Rectal smooth muscle tissue (tissue), 1 donor: ENCODE results near the gene NPFFR1.
"Not testable (repeated sequence)": the region's sequence is repeated elsewhere in the genome, so short reads cannot be mapped to it uniquely, and the experiment has no call there.

ENCODE experiments used
- H3K27ac ChIP-seq: one replicate; pipeline ENCODE4 v1.7.0; 2013; ENCODE audit warnings: low read depth, low read length, inconsistent platforms
- H3K27me3 ChIP-seq: one replicate; pipeline ENCODE4 v1.7.0; 2013; ENCODE audit warnings: low read length; ENCODE audit not compliant: control insufficient read depth, insufficient read depth
- H3K36me3 ChIP-seq: one replicate; pipeline ENCODE4 v1.7.0; 2013; ENCODE audit warnings: low read length; ENCODE audit not compliant: control insufficient read depth, insufficient read depth
- H3K4me1 ChIP-seq: one replicate; pipeline ENCODE4 v1.7.0; 2013; ENCODE audit warnings: low read length; ENCODE audit not compliant: control insufficient read depth, insufficient read depth
- H3K4me3 ChIP-seq: one replicate; pipeline ENCODE4 v1.7.0; 2013; ENCODE audit warnings: low read length
- H3K9ac ChIP-seq: one replicate; pipeline ENCODE4 v1.7.0; 2013; ENCODE audit warnings: low read length

The NPFFR1 gene

GRCh38 chr10:70234668-70235447 lies 48.9 kb downstream of the NPFFR1 start:
- Histone ChIP-seq H3K27me3 (no peaks in the 10 kb centered on the region), H3K4me3 (no peak overlapping the region), H3K4me1 (no peaks in the 10 kb centered on the region), H3K36me3 (no peaks in the 10 kb centered on the region), H3K9ac (no peak overlapping the region), H3K27ac (no peak overlapping the region)

- Histone ChIP-seq H3K4me3 (peak overlapping the region; percentile 90), H3K36me3 (no peaks in the 10 kb centered on the region), H3K27ac (no peak overlapping the region)
These were observed 49.9 kb downstream of the NPFFR1 start for GRCh38 chr10:70233939-70234300.

GRCh38 chr10:70233109-70233938 lies 50.5 kb downstream of the NPFFR1 start, which contains the start of gene PPA1:
Gene PPA1, minus strand, starts transcription at chr10:70233429. Its CDS starts 102 bp downstream, at chr10:70233327.
- H3K36me3 ChIP-seq, result no peaks in the 10 kb centered on the region
- peak within 1 kb of the TSS; percentile 90 for H3K4me3 ChIP-seq
- peak within 1 kb of the TSS; percentile 93 for H3K9ac ChIP-seq
- H3K4me1 ChIP-seq, result no peaks in the 10 kb centered on the region
- no peaks in the 10 kb centered on the region for H3K27me3 ChIP-seq
- peak within 1 kb of the TSS; percentile 72 for H3K27ac ChIP-seq

More at GRCh38 chr10:70233939-70234300, 49.9 kb downstream of the NPFFR1 start:
- Histone ChIP-seq H3K27me3 (no peaks in the 10 kb centered on the region), H3K4me1 (no peaks in the 10 kb centered on the region), H3K9ac (no peak overlapping the region)

- Histone ChIP-seq H3K27me3 (no peaks in the 10 kb centered on the region), H3K36me3 (no peaks in the 10 kb centered on the region), H3K9ac (peak overlapping the region; percentile 93), H3K27ac (peak overlapping the region; percentile 72), H3K4me3 (peak overlapping the region; percentile 90), H3K4me1 (no peaks in the 10 kb centered on the region)
These were observed 51.0 kb downstream of the NPFFR1 start for GRCh38 chr10:70232859-70233108.

- Histone ChIP-seq H3K36me3 (no peaks in the 10 kb centered on the region), H3K4me3 (peak overlapping the region; percentile 90), H3K27ac (peak overlapping the region; percentile 72), H3K9ac (peak overlapping the region; percentile 93), H3K27me3 (no peaks in the 10 kb centered on the region), H3K4me1 (no peaks in the 10 kb centered on the region)
These were observed 51.5 kb downstream of the NPFFR1 start for GRCh38 chr10:70232155-70232858.

- Histone ChIP-seq H3K27ac (no peak overlapping the region), H3K36me3 (no peaks in the 10 kb centered on the region), H3K9ac (no peak overlapping the region), H3K4me3 (no peak overlapping the region), H3K27me3 (no peaks in the 10 kb centered on the region), H3K4me1 (no peaks in the 10 kb centered on the region)
These were observed 55.3 kb downstream of the NPFFR1 start for GRCh38 chr10:70228491-70228890.

- H3K36me3 ChIP-seq, result no peaks in the 10 kb centered on the region
- H3K4me3 ChIP-seq, result no peak overlapping the region
- H3K4me1 ChIP-seq, result no peaks in the 10 kb centered on the region
- no peak overlapping the region for H3K9ac ChIP-seq
- no peaks in the 10 kb centered on the region for H3K27me3 ChIP-seq
- H3K27ac ChIP-seq, result no peak overlapping the region
These were observed 56.1 kb downstream of the NPFFR1 start for GRCh38 chr10:70227548-70228320.

DNA sequence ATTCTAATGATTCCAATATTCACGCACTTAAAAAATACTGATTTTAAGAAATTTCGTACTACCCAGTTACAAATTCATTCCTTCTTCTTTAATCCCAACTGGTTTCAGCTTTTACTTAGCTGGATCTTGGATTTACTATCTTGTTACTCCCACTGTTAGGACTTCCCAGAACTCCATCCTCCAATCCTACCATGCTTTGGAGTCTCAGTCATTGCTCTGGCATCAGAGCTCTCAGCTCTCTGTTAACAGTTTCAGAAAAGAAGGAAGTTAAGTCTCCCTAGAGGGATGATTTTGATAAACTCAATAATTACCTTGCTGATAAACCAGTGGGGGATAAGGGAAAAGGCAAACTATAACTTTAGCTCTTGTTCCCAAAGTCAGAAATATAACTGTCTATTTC lies 60.1 kb downstream of the NPFFR1 start:
- Histone ChIP-seq H3K4me1 (no peaks in the 10 kb centered on the region), H3K36me3 (no peaks in the 10 kb centered on the region), H3K9ac (no peak overlapping the region), H3K4me3 (no peak overlapping the region), H3K27ac (no peak overlapping the region), H3K27me3 (no peaks in the 10 kb centered on the region)

DNA sequence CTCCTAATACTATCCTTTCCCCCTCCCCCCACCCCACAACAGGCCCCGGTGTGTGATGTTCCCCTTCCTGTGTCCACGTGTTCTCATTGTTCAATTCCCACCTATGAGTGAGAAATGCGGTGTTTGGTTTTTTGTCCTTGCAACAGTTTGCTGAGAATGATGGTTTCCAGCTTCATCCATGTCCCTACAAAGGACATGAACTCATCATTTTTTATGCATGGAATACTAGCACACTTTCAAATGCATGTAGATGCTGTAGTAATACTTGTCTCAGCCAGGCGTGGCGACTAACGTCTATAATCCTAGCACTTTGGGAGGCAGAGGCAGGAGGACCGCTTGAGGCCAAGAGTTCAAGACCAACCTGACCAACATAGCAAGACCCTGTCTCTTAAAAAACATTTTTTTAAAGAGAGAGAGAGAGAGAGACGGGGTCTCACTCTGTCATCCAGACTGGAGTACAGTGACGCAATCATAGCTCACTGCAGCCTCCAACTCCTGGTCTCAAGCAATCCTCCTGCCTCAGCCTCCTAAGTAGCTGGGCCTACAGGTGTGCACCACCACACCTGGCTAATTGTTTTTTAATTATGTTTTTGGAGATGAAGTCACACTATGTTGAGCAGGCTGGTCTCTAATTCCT lies 60.9 kb downstream of the NPFFR1 start:
- not testable (repeated sequence) for H3K9ac ChIP-seq, H3K27me3 ChIP-seq, H3K4me3 ChIP-seq, H3K36me3 ChIP-seq, H3K4me1 ChIP-seq, H3K27ac ChIP-seq

DNA sequence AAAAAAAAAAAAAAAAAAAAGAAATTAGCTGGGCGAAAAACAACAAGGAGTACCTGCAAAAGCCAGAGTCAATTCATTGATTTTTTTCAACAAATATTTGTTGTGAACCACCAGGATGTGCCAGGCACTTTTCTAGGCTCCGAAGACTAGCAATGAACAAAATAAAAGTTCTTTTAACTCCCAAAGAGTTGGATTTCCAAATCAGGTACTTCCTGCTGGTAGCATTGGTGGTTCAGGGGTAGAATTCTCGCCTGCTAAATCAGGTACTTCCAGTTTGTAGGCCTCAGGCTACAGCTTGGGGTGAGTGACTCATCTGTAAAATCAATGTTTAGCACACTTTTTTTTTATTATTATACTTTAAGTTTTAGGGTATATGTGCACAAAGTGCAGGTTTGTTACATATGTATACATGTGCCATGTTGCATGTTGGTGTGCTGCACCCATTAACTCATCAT lies 61.4 kb downstream of the NPFFR1 start:
- Histone ChIP-seq H3K4me1 (no peaks in the 10 kb centered on the region), H3K36me3 (no peaks in the 10 kb centered on the region), H3K4me3 (no peak overlapping the region), H3K27ac (no peak overlapping the region), H3K9ac (no peak overlapping the region), H3K27me3 (no peaks in the 10 kb centered on the region)

- Histone ChIP-seq H3K36me3 (peaks cover 3% of the 10 kb centered on the region), H3K4me1 (no peaks in the 10 kb centered on the region), H3K27me3 (no peaks in the 10 kb centered on the region), H3K9ac (no peak overlapping the region), H3K4me3 (no peak overlapping the region), H3K27ac (no peak overlapping the region)
These were observed 62.8 kb downstream of the NPFFR1 start for GRCh38 chr10:70221030-70221429.
